ENCODE data around the gene RGP1. TPM values are rescaled to one million over a fixed set of nuclear protein-coding genes. Genes with fewer than 3 reads are reported as not detected.

The RGP1 gene
- total RNA-seq, 1 donor from 2014 or later, result 27.2 TPM

- Histone ChIP-seq H3K27ac (ENCODE audit: low read depth, low read length) (no peak overlapping the region), H3K36me3 (ENCODE audit: insufficient read depth, low read length) (peaks cover 38% of the 10 kb centered on the region), H3K4me1 (ENCODE audit: insufficient read depth, low read length) (peaks cover 19% of the 10 kb centered on the region), H3K4me2 (ENCODE audit: low read length) (no peak overlapping the region), H3K9ac (ENCODE audit: low read length) (no peak overlapping the region), H3K27me3 (ENCODE audit: insufficient read depth, low read length) (no peaks in the 10 kb centered on the region), H3K4me3 (ENCODE audit: insufficient read depth, low read depth, low read length) (no peak overlapping the region), H4K20me1 (ENCODE audit: insufficient read depth, low read length) (peaks cover 68% of the 10 kb centered on the region), H2AFZ (ENCODE audit: low read depth, low read length) (no peak overlapping the region), H3K79me2 (ENCODE audit: insufficient read depth, low read length) (peaks cover 63% of the 10 kb centered on the region), H3K9me3 (ENCODE audit: insufficient read depth, low read depth, low read length) (no peaks in the 10 kb centered on the region)
- Mint-ChIP-seq H3K4me3 (ENCODE audit: unreplicated experiment) (no peak overlapping the region), H3K9me3 (ENCODE audit: unreplicated experiment) (no peaks in the 10 kb centered on the region), H3K36me3 (ENCODE audit: low read depth, unreplicated experiment) (peaks cover 37% of the 10 kb centered on the region), H3K4me1 (ENCODE audit: low read depth, unreplicated experiment) (peaks cover 22% of the 10 kb centered on the region), H3K27ac (ENCODE audit: unreplicated experiment) (no peak overlapping the region), H3K27me3 (ENCODE audit: low read depth, unreplicated experiment) (no peaks in the 10 kb centered on the region)
- no peak for DNase-seq (ENCODE audit: low read depth)
- no peak for FAIRE-seq
- TF ChIP-seq CTCF (IDR thresholded peaks at IDR 0.05; ENCODE audit: insufficient read depth, low read depth, low read length), result no peak
- TF ChIP-seq EZH2 (IDR thresholded peaks at IDR 0.05; ENCODE audit: insufficient read depth, low read length), result no peak
Measured at GRCh38 chr9:35743880-35744518, 5.1 kb upstream of the RGP1 start.

GRCh38 chr9:35745569-35745968 lies 3.5 kb upstream of the RGP1 start:
- Mint-ChIP-seq H3K9me3 (ENCODE audit: unreplicated experiment) (no peaks in the 10 kb centered on the region), H3K27me3 (ENCODE audit: low read depth, unreplicated experiment) (no peaks in the 10 kb centered on the region), H3K27ac (ENCODE audit: unreplicated experiment) (no peak overlapping the region), H3K36me3 (ENCODE audit: low read depth, unreplicated experiment) (peaks cover 33% of the 10 kb centered on the region), H3K4me3 (ENCODE audit: unreplicated experiment) (peak overlapping the region; percentile 83), H3K4me1 (ENCODE audit: low read depth, unreplicated experiment) (peaks cover 22% of the 10 kb centered on the region)
- Histone ChIP-seq H3K79me2 (ENCODE audit: insufficient read depth, low read length) (peaks cover 78% of the 10 kb centered on the region), H3K4me2 (ENCODE audit: low read length) (peak overlapping the region; percentile 95), H3K4me1 (ENCODE audit: insufficient read depth, low read length) (peaks cover 26% of the 10 kb centered on the region), H3K27ac (ENCODE audit: low read depth, low read length) (no peak overlapping the region), H3K9ac (ENCODE audit: low read length) (no peak overlapping the region), H4K20me1 (ENCODE audit: insufficient read depth, low read length) (peaks cover 61% of the 10 kb centered on the region), H3K36me3 (ENCODE audit: insufficient read depth, low read length) (peaks cover 27% of the 10 kb centered on the region), H2AFZ (ENCODE audit: low read depth, low read length) (no peak overlapping the region), H3K9me3 (ENCODE audit: insufficient read depth, low read depth, low read length) (no peaks in the 10 kb centered on the region), H3K27me3 (ENCODE audit: insufficient read depth, low read length) (no peaks in the 10 kb centered on the region), H3K4me3 (ENCODE audit: insufficient read depth, low read depth, low read length) (peak overlapping the region; percentile 1)
- DNase-seq (ENCODE audit: low read depth), result no peak
- no peak for TF ChIP-seq CTCF (IDR thresholded peaks at IDR 0.05; ENCODE audit: insufficient read depth, low read depth, low read length)
- TF ChIP-seq EZH2 (IDR thresholded peaks at IDR 0.05; ENCODE audit: insufficient read depth, low read length), result no peak
- no peak for FAIRE-seq

- H3K9me3 ChIP-seq (ENCODE audit: insufficient read depth, low read depth, low read length), result no peaks in the 10 kb centered on the region
- Mint-ChIP-seq H3K36me3 (ENCODE audit: low read depth, unreplicated experiment) (peaks cover 24% of the 10 kb centered on the region), H3K4me1 (ENCODE audit: low read depth, unreplicated experiment) (peaks cover 22% of the 10 kb centered on the region), H3K27me3 (ENCODE audit: low read depth, unreplicated experiment) (no peaks in the 10 kb centered on the region), H3K9me3 (ENCODE audit: unreplicated experiment) (no peaks in the 10 kb centered on the region), H3K4me3 (ENCODE audit: unreplicated experiment) (peak overlapping the region; percentile 83), H3K27ac (ENCODE audit: unreplicated experiment) (no peak overlapping the region)
- no peaks in the 10 kb centered on the region for H3K27me3 ChIP-seq (ENCODE audit: insufficient read depth, low read length)
- H3K4me3 ChIP-seq (ENCODE audit: insufficient read depth, low read depth, low read length), result peak overlapping the region; percentile 92
- H4K20me1 ChIP-seq (ENCODE audit: insufficient read depth, low read length), result peaks cover 57% of the 10 kb centered on the region
- no peak overlapping the region for H2AFZ ChIP-seq (ENCODE audit: low read depth, low read length)
- peak overlapping the region; percentile 13 for H3K9ac ChIP-seq (ENCODE audit: low read length)
- peaks cover 31% of the 10 kb centered on the region for H3K36me3 ChIP-seq (ENCODE audit: insufficient read depth, low read length)
- H3K4me1 ChIP-seq (ENCODE audit: insufficient read depth, low read length), result peaks cover 26% of the 10 kb centered on the region
- DNase-seq (ENCODE audit: low read depth) (no peak), FAIRE-seq (no peak)
- peak overlapping the region; percentile 95 for H3K4me2 ChIP-seq (ENCODE audit: low read length)
- H3K27ac ChIP-seq (ENCODE audit: low read depth, low read length), result no peak overlapping the region
- TF ChIP-seq CTCF (IDR thresholded peaks at IDR 0.05; ENCODE audit: insufficient read depth, low read depth, low read length), result no peak
- no peak for TF ChIP-seq EZH2 (IDR thresholded peaks at IDR 0.05; ENCODE audit: insufficient read depth, low read length)
- peaks cover 80% of the 10 kb centered on the region for H3K79me2 ChIP-seq (ENCODE audit: insufficient read depth, low read length)
Measured at GRCh38 chr9:35746583-35746982, 2.5 kb upstream of the RGP1 start.

All from astrocyte (in vitro differentiated cells and primary cell).